ENCODE data around the gene LRRN2. TPM values are rescaled to one million over a fixed set of nuclear protein-coding genes. Genes with fewer than 3 reads are reported as not detected.

LRRN2 gene
- total RNA-seq, 1 donor from 2014 or later: 2.5 TPM

GRCh38 chr1:204658295-204658694, 27.2 kb downstream of the LRRN2 start:
- no peaks in the 10 kb centered on the region for H3K4me1 ChIP-seq
- intact Hi-C loops (cut with DNase I): no loop called here
- H3K36me3 ChIP-seq: no peaks in the 10 kb centered on the region
- TF ChIP-seq CTCF (IDR thresholded peaks at IDR 0.05): no peak
- H3K9me3 ChIP-seq: no peaks in the 10 kb centered on the region
- no peak for DNase-seq
- ATAC-seq: no peak
- H3K27ac ChIP-seq: no peak overlapping the region
- H3K4me3 ChIP-seq: no peak overlapping the region
- H3K27me3 ChIP-seq (ENCODE audit: low read depth): peaks cover under 1% of the 10 kb centered on the region

GRCh38 chr1:204653590-204654340, 31.8 kb downstream of the LRRN2 start:
- Histone ChIP-seq H3K4me1 (no peaks in the 10 kb centered on the region), H3K4me3 (no peak overlapping the region), H3K27me3 (ENCODE audit: low read depth) (peaks cover 14% of the 10 kb centered on the region), H3K9me3 (no peaks in the 10 kb centered on the region), H3K36me3 (no peaks in the 10 kb centered on the region), H3K27ac (no peak overlapping the region)
- DNase-seq: no peak
- TF ChIP-seq CTCF (IDR thresholded peaks at IDR 0.05): no peak
- ATAC-seq: no peak
- intact Hi-C loops (cut with DNase I): no loop called here

GRCh38 chr1:204652497-204652896, 33.0 kb downstream of the LRRN2 start:
- ATAC-seq: no peak
- TF ChIP-seq CTCF (IDR thresholded peaks at IDR 0.05): no peak
- intact Hi-C loops (cut with DNase I): no loop called here
- no peak for DNase-seq
- Histone ChIP-seq H3K36me3 (no peaks in the 10 kb centered on the region), H3K27me3 (ENCODE audit: low read depth) (peaks cover 14% of the 10 kb centered on the region), H3K4me1 (no peaks in the 10 kb centered on the region), H3K9me3 (no peaks in the 10 kb centered on the region), H3K27ac (no peak overlapping the region), H3K4me3 (no peak overlapping the region)

- TF ChIP-seq CTCF (IDR thresholded peaks at IDR 0.05): no peak
- no peak for DNase-seq
- no peaks in the 10 kb centered on the region for H3K9me3 ChIP-seq
- H3K27me3 ChIP-seq (ENCODE audit: low read depth): peaks cover 14% of the 10 kb centered on the region
- H3K4me1 ChIP-seq: no peaks in the 10 kb centered on the region
- H3K27ac ChIP-seq: no peak overlapping the region
- intact Hi-C loops (cut with DNase I): no loop called here
- ATAC-seq: no peak
- H3K36me3 ChIP-seq: no peaks in the 10 kb centered on the region
- no peak overlapping the region for H3K4me3 ChIP-seq
These were observed 33.6 kb downstream of the LRRN2 start for GRCh38 chr1:204651843-204652421.

- no peak for DNase-seq
These were observed 34.5 kb downstream of the LRRN2 start for GRCh38 chr1:204650911-204651570.

More at GRCh38 chr1:204650911-204651570, 34.5 kb downstream of the LRRN2 start:
- intact Hi-C loops (cut with DNase I): no loop called here
- no peak for TF ChIP-seq CTCF (IDR thresholded peaks at IDR 0.05)
- H3K36me3 ChIP-seq: no peaks in the 10 kb centered on the region
- ATAC-seq: no peak
- H3K4me1 ChIP-seq: no peaks in the 10 kb centered on the region
- H3K9me3 ChIP-seq: no peaks in the 10 kb centered on the region
- peaks cover 14% of the 10 kb centered on the region for H3K27me3 ChIP-seq (ENCODE audit: low read depth)
- H3K27ac ChIP-seq: no peak overlapping the region
- no peak overlapping the region for H3K4me3 ChIP-seq

Data from lower lobe of right lung (tissue), 2 donors.